ENCODE measurements around the gene RPS6KA5. TPM values are rescaled to one million over a fixed set of nuclear protein-coding genes. Genes with fewer than 3 reads are reported as not detected.

The RPS6KA5 gene
- polyA plus RNA-seq, 2 of the 4 experiments (the other 2 are of a cell fraction) = 2.2 to 4.1 TPM

GRCh38 chr14:90894241-90894640, 166.2 kb downstream of the RPS6KA5 start (continued):
- TF ChIP-seq, protein P1, sequence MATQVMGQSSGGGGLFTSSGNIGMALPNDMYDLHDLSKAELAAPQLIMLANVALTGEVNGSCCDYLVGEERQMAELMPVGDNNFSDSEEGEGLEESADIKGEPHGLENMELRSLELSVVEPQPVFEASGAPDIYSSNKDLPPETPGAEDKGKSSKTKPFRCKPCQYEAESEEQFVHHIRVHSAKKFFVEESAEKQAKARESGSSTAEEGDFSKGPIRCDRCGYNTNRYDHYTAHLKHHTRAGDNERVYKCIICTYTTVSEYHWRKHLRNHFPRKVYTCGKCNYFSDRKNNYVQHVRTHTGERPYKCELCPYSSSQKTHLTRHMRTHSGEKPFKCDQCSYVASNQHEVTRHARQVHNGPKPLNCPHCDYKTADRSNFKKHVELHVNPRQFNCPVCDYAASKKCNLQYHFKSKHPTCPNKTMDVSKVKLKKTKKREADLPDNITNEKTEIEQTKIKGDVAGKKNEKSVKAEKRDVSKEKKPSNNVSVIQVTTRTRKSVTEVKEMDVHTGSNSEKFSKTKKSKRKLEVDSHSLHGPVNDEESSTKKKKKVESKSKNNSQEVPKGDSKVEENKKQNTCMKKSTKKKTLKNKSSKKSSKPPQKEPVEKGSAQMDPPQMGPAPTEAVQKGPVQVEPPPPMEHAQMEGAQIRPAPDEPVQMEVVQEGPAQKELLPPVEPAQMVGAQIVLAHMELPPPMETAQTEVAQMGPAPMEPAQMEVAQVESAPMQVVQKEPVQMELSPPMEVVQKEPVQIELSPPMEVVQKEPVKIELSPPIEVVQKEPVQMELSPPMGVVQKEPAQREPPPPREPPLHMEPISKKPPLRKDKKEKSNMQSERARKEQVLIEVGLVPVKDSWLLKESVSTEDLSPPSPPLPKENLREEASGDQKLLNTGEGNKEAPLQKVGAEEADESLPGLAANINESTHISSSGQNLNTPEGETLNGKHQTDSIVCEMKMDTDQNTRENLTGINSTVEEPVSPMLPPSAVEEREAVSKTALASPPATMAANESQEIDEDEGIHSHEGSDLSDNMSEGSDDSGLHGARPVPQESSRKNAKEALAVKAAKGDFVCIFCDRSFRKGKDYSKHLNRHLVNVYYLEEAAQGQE (IDR thresholded peaks at IDR 0.05) = no peak
- TF ChIP-seq NFE2L2 (conservative IDR thresholded peaks at IDR 0.05; ENCODE audit: low read length) (no peak), TP53 (CRISPR knock-in tag; IDR thresholded peaks at IDR 0.05) (no peak), HDAC2 (IDR thresholded peaks at IDR 0.05) (no peak), RNF2 (IDR thresholded peaks at IDR 0.05; ENCODE audit: borderline replicate concordance, low read depth) (no peak), NR3C1 (IDR thresholded peaks at IDR 0.05) (no peak), HOXA7 (CRISPR knock-in tag; IDR thresholded peaks at IDR 0.05) (no peak)

DNA sequence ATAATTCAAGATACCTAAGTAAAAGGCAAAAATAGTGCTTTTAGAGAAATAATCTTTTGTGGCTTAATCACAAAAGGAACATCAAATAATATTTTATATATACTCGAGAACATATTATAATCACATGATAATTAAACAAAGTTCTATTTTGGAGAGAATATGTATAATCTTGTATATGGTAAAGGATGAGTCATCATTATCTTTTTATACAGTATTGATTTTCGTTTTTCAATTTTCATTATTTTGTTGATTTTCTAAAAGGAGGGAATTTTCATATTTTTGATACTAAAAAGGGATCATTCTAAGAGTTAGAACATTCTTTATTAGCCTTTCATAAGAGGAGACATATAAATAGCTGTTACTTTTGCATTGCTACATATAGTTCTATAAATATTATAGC, 166.9 kb downstream of the RPS6KA5 start:
- TF ChIP-seq ZC3H11A (IDR thresholded peaks at IDR 0.05) = no peak
- TF ChIP-seq FOSL2 (IDR thresholded peaks at IDR 0.05) = no peak
- peak; percentile 55 for TF ChIP-seq FOSL2 (CRISPR knock-in tag; IDR thresholded peaks at IDR 0.05)
- H3K4me2 ChIP-seq = no peak overlapping the region
- no peak overlapping the region for H3K4me3 ChIP-seq
- no peak for DNase-seq (ENCODE audit: low read depth in 1 of 2, low spot score in 1 of 2)
- WGBS (ENCODE audit: missing lambda C conversion rate) = 49% methylated on average over 2 of the region's 2 CpGs
- POLR2A ChIA-PET = no interaction called here
- H3K27ac ChIP-seq = no peak overlapping the region
- H3K9me3 ChIP-seq = no peaks in the 10 kb centered on the region
- no peaks in the 10 kb centered on the region for H3K4me1 ChIP-seq
- ATAC-seq = no peak
- no peak for FAIRE-seq
- CTCF ChIA-PET = interaction anchor here (1.7 kb wide), 1 partner anchor 9 kb away, joined by 13 read pairs; no protein-coding TSS in a partner anchor

DNA sequence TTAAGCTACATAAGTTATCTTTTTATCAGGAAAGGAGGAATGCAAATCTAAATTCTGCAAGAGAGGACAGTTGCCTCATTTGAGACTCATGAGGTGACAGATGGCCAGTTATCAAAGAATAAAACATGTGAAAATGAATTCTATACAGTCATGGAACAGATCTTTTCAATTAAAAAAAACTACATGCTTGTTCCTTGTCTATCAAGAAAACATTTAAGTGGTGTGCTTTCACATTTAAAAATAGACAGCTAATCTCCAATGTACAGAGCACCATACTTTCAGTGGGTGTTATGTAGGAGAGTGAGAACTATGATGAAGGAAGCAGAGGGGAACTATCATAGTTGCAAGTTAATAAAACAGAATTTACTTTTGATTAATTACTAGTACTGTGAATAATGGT, 167.5 kb downstream of the RPS6KA5 start:
- DNase-seq (ENCODE audit: low read depth in 1 of 2, low spot score in 1 of 2) (no peak), ATAC-seq (no peak), FAIRE-seq (no peak)
- CTCF ChIA-PET = interaction anchor here (1.3 to 3.6 kb wide), 2 partner anchors 10 to 281 kb away, joined by 5 to 22 read pairs; no protein-coding TSS in a partner anchor
- no peaks in the 10 kb centered on the region for H3K4me1 ChIP-seq
- H3K9me3 ChIP-seq = no peaks in the 10 kb centered on the region
- no peak overlapping the region for H3K27ac ChIP-seq
- no peak overlapping the region for H3K4me2 ChIP-seq
- no peak overlapping the region for H3K4me3 ChIP-seq
- POLR2A ChIA-PET = no interaction called here
- TF ChIP-seq, protein P2, sequence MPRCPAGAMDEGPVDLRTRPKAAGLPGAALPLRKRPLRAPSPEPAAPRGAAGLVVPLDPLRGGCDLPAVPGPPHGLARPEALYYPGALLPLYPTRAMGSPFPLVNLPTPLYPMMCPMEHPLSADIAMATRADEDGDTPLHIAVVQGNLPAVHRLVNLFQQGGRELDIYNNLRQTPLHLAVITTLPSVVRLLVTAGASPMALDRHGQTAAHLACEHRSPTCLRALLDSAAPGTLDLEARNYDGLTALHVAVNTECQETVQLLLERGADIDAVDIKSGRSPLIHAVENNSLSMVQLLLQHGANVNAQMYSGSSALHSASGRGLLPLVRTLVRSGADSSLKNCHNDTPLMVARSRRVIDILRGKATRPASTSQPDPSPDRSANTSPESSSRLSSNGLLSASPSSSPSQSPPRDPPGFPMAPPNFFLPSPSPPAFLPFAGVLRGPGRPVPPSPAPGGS (IDR thresholded peaks at IDR 0.05) = no peak
- no peak for TF ChIP-seq RCOR1 (IDR thresholded peaks at IDR 0.05; ENCODE audit: low read depth, low read length)
- TF ChIP-seq FOSL2 (IDR thresholded peaks at IDR 0.05) = no peak
- no peak for TF ChIP-seq FOSL2 (CRISPR knock-in tag; IDR thresholded peaks at IDR 0.05)
- no peak for TF ChIP-seq CBX2 (IDR thresholded peaks at IDR 0.05; ENCODE audit: borderline replicate concordance, low read depth)
- no peak for TF ChIP-seq KDM1A (IDR thresholded peaks at IDR 0.05; ENCODE audit: low read depth)
- no peak for TF ChIP-seq POLR2A (IDR thresholded peaks at IDR 0.05; ENCODE audit: low read length)
- no peak for TF ChIP-seq HOXA7 (CRISPR knock-in tag; IDR thresholded peaks at IDR 0.05)
- no peak for TF ChIP-seq MAZ (IDR thresholded peaks at IDR 0.05; ENCODE audit: borderline replicate concordance, low read depth, low read length)

DNA sequence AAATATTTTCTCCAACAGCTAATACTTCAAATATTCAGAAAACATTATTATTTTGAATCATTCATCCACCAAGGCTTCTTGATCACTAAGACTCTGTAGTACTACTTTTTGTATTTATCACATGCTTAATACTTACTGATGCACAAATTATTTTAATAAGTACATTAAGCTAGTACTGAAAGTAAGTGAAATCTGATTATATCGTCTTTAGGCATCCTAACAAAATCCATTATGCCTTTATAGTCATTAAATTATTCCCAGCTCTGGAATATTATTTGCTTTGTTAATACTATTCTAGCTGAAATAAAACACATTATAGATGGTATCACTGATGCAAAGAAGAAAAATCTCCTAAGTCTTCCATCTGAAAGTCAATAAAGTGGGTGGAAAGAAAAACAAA, 169.1 kb downstream of the RPS6KA5 start:
- Histone ChIP-seq H3K4me2 (no peak overlapping the region), H3K9me3 (no peaks in the 10 kb centered on the region), H3K4me3 (no peak overlapping the region), H3K27ac (no peak overlapping the region), H3K4me1 (no peaks in the 10 kb centered on the region)
- DNase-seq (ENCODE audit: low read depth in 1 of 2, low spot score in 1 of 2) = no peak
- TF ChIP-seq, protein P3, sequence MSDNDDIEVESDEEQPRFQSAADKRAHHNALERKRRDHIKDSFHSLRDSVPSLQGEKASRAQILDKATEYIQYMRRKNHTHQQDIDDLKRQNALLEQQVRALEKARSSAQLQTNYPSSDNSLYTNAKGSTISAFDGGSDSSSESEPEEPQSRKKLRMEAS (IDR thresholded peaks at IDR 0.05) = no peak
- POLR2A ChIA-PET = no interaction called here
- WGBS (ENCODE audit: missing lambda C conversion rate) = 65% methylated on average over 1 of the region's 1 CpG
- no peak for ATAC-seq
- no peak for FAIRE-seq
- CTCF ChIA-PET = interaction anchor here (0.5 to 3.6 kb wide), 5 partner anchors 11 to 582 kb away, joined by 3 to 22 read pairs (median 3); no protein-coding TSS in a partner anchor
